Measurements from ENCODE around the gene FNIP2.

FNIP2 gene

DNA sequence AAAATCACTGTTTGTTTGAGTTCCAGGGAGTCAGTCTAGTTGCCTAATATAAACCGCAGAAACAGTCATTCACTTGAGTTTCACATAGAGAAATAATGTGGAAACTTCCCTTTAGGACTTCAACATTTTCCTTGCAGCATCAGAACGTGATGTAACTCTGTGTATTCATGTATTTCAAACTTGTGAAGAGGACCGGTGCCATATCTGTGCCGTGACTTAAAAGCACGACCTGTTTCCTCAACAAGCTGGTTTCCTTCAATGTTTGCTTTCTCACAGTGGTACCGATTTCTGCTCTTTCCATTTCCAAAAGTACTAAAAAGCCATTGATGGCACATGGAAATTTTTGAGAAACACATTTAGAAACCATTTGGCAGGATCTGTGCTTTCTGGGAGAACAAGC, 167.4 kb downstream of the FNIP2 start:
- H3K36me3 ChIP-seq (ENCODE audit: insufficient read depth, low read length), result no peaks in the 10 kb centered on the region
- H3K79me2 ChIP-seq (ENCODE audit: insufficient read depth, low read length), result no peaks in the 10 kb centered on the region
- H3K9ac ChIP-seq (ENCODE audit: low read depth, low read length), result no peak overlapping the region
- H3K27ac ChIP-seq (ENCODE audit: low read length), result no peak overlapping the region
- no peak overlapping the region for H3K4me3 ChIP-seq (ENCODE audit: low read depth in 1 of 2, low read length in 2 of 2)
- no peak for DNase-seq
- no peaks in the 10 kb centered on the region for H3K27me3 ChIP-seq (ENCODE audit: insufficient read depth, low read length, poor library complexity)
- H2AFZ ChIP-seq (ENCODE audit: low read depth, low read length), result no peak overlapping the region
- no peak for TF ChIP-seq EZH2 (IDR thresholded peaks at IDR 0.05; ENCODE audit: borderline replicate concordance, low read depth, low read length, severe bottlenecking)
- TF ChIP-seq, protein P1, sequence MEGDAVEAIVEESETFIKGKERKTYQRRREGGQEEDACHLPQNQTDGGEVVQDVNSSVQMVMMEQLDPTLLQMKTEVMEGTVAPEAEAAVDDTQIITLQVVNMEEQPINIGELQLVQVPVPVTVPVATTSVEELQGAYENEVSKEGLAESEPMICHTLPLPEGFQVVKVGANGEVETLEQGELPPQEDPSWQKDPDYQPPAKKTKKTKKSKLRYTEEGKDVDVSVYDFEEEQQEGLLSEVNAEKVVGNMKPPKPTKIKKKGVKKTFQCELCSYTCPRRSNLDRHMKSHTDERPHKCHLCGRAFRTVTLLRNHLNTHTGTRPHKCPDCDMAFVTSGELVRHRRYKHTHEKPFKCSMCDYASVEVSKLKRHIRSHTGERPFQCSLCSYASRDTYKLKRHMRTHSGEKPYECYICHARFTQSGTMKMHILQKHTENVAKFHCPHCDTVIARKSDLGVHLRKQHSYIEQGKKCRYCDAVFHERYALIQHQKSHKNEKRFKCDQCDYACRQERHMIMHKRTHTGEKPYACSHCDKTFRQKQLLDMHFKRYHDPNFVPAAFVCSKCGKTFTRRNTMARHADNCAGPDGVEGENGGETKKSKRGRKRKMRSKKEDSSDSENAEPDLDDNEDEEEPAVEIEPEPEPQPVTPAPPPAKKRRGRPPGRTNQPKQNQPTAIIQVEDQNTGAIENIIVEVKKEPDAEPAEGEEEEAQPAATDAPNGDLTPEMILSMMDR (IDR thresholded peaks at IDR 0.05; ENCODE audit: borderline replicate concordance, extremely low read depth, low read length, poor library complexity, severe bottlenecking), result no peak
- no peak overlapping the region for H3K4me2 ChIP-seq (ENCODE audit: insufficient read depth, low read length)
- no peak for ATAC-seq (ENCODE audit: insufficient read depth, low read depth)
- H3K4me1 ChIP-seq (ENCODE audit: insufficient read depth, low read length), result no peaks in the 10 kb centered on the region
- no peaks in the 10 kb centered on the region for H4K20me1 ChIP-seq (ENCODE audit: insufficient read depth, low read length)
- no peaks in the 10 kb centered on the region for H3K9me3 ChIP-seq (ENCODE audit: insufficient read depth, low read length, severe bottlenecking)

DNA sequence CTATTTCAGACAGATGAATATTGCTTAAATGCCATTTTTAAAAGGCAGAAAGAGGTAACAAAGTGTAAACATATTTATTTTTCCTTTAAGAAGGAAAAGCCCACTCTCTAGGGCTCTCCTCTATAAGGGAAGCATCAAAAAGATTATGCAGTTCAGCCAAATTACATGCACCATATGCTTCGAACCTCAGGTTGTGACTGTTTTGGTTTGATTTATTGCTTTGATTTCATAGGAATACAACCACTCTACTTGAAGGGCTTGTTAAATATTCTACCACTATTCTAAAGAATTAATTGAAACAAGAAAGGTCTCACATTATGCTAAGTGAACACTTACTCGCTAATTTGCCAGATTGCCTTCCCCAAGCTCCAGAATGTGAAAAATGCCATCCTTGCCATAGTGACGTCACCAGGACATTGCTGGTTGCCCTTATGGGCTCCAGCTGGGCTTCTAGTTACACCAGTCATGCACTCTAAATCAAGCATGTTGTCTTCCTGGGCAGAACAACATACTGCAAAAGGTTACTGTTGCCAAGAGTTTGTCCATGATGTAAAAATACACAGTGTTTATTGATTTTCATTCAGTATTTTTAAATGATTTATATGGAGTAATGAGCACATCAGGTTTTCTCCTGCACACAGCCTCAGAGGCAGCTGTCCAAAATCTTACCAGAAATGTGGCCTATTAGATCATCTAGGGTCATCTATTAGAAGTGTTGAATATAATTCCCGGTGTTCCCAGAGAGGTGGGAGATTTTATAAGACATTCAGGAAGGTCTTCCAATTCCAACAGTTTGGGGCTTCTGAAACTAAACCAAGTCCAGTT, 169.6 kb downstream of the FNIP2 start:
- Histone ChIP-seq H3K9ac (ENCODE audit: low read depth, low read length) (no peak overlapping the region), H3K79me2 (ENCODE audit: insufficient read depth, low read length) (no peaks in the 10 kb centered on the region), H3K27me3 (ENCODE audit: insufficient read depth, low read length, poor library complexity) (no peaks in the 10 kb centered on the region), H3K4me2 (ENCODE audit: insufficient read depth, low read length) (no peak overlapping the region), H3K9me3 (ENCODE audit: insufficient read depth, low read length, severe bottlenecking) (no peaks in the 10 kb centered on the region), H2AFZ (ENCODE audit: low read depth, low read length) (no peak overlapping the region), H3K4me3 (ENCODE audit: low read depth in 1 of 2, low read length in 2 of 2) (no peak overlapping the region), H3K27ac (ENCODE audit: low read length) (no peak overlapping the region), H4K20me1 (ENCODE audit: insufficient read depth, low read length) (no peaks in the 10 kb centered on the region), H3K36me3 (ENCODE audit: insufficient read depth, low read length) (no peaks in the 10 kb centered on the region), H3K4me1 (ENCODE audit: insufficient read depth, low read length) (no peaks in the 10 kb centered on the region)
- DNase-seq, result no peak
- TF ChIP-seq EZH2 (IDR thresholded peaks at IDR 0.05; ENCODE audit: borderline replicate concordance, low read depth, low read length, severe bottlenecking), result no peak
- TF ChIP-seq, protein P1 (IDR thresholded peaks at IDR 0.05; ENCODE audit: borderline replicate concordance, extremely low read depth, low read length, poor library complexity, severe bottlenecking), result no peak
- ATAC-seq (ENCODE audit: insufficient read depth, low read depth), result no peak

DNA sequence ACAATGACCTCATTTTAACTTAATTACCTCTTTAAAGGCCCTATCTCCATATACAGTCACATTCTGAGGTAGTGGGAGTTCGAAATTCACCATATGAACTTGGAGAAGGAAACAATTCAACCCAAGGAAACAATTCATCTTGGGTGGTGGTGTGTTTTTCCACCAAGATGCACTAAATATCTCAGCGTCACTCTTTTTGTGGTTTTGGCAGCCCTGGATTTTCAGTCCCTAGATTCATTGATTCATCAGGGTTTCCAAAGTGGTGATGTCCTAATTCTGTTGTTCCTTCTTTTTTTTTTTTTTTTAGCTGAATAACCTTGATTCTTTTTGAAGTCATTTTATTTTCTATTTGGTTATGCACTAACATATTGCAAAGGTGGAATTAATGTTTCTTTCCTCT, 171.4 kb downstream of the FNIP2 start:
- no peak for TF ChIP-seq EZH2 (IDR thresholded peaks at IDR 0.05; ENCODE audit: borderline replicate concordance, low read depth, low read length, severe bottlenecking)
- TF ChIP-seq, protein P1 (IDR thresholded peaks at IDR 0.05; ENCODE audit: borderline replicate concordance, extremely low read depth, low read length, poor library complexity, severe bottlenecking), result no peak
- DNase-seq (no peak), ATAC-seq (ENCODE audit: insufficient read depth, low read depth) (no peak)
- no peak overlapping the region for H2AFZ ChIP-seq (ENCODE audit: low read depth, low read length)
- H3K9me3 ChIP-seq (ENCODE audit: insufficient read depth, low read length, severe bottlenecking), result no peaks in the 10 kb centered on the region
- H3K27ac ChIP-seq (ENCODE audit: low read length), result no peak overlapping the region
- no peaks in the 10 kb centered on the region for H4K20me1 ChIP-seq (ENCODE audit: insufficient read depth, low read length)
- H3K4me3 ChIP-seq (ENCODE audit: low read depth in 1 of 2, low read length in 2 of 2), result no peak overlapping the region
- no peaks in the 10 kb centered on the region for H3K4me1 ChIP-seq (ENCODE audit: insufficient read depth, low read length)
- H3K36me3 ChIP-seq (ENCODE audit: insufficient read depth, low read length), result no peaks in the 10 kb centered on the region
- H3K27me3 ChIP-seq (ENCODE audit: insufficient read depth, low read length, poor library complexity), result no peaks in the 10 kb centered on the region
- H3K4me2 ChIP-seq (ENCODE audit: insufficient read depth, low read length), result no peak overlapping the region
- no peak overlapping the region for H3K9ac ChIP-seq (ENCODE audit: low read depth, low read length)
- no peaks in the 10 kb centered on the region for H3K79me2 ChIP-seq (ENCODE audit: insufficient read depth, low read length)
